ENCODE measurements around the gene VASH2.

VASH2 gene

GRCh38 chr1:212920246-212920645 lies 30.1 kb upstream of the VASH2 start:
- no peak overlapping the region for H3K4me3 ChIP-seq (ENCODE audit: low read depth, low read length)
- DNase-seq (ENCODE audit: low read depth), result no peak
- TF ChIP-seq CTCF (IDR thresholded peaks at IDR 0.05; ENCODE audit: control insufficient read depth, extremely low read depth, insufficient read depth), result no peak

- TF ChIP-seq CTCF (IDR thresholded peaks at IDR 0.05; ENCODE audit: control insufficient read depth, extremely low read depth, insufficient read depth), result peak; percentile 32; the same call in 1 of the 2 replicates
- DNase-seq (ENCODE audit: low read depth), result no peak
- H3K4me3 ChIP-seq (ENCODE audit: low read depth, low read length), result no peak overlapping the region
Measured at GRCh38 chr1:212920896-212921295, 29.4 kb upstream of the VASH2 start.

- DNase-seq (ENCODE audit: low read depth), result no peak
- no peak overlapping the region for H3K4me3 ChIP-seq (ENCODE audit: low read depth, low read length)
- TF ChIP-seq CTCF (IDR thresholded peaks at IDR 0.05; ENCODE audit: control insufficient read depth, extremely low read depth, insufficient read depth), result no peak
Measured at GRCh38 chr1:212922016-212922415, 28.3 kb upstream of the VASH2 start.

- no peak overlapping the region for H3K4me3 ChIP-seq (ENCODE audit: low read depth, low read length)
- no peak for DNase-seq (ENCODE audit: low read depth)
- no peak for TF ChIP-seq CTCF (IDR thresholded peaks at IDR 0.05; ENCODE audit: control insufficient read depth, extremely low read depth, insufficient read depth)
Measured at GRCh38 chr1:212926372-212926771, 24.0 kb upstream of the VASH2 start.

GRCh38 chr1:212928323-212929291 lies 21.7 kb upstream of the VASH2 start:
- TF ChIP-seq CTCF (IDR thresholded peaks at IDR 0.05; ENCODE audit: control insufficient read depth, extremely low read depth, insufficient read depth), result no peak
- no peak overlapping the region for H3K4me3 ChIP-seq (ENCODE audit: low read depth, low read length)
- DNase-seq (ENCODE audit: low read depth), result no peak

GRCh38 chr1:212930986-212931678 lies 19.2 kb upstream of the VASH2 start:
- H3K4me3 ChIP-seq (ENCODE audit: low read depth, low read length), result no peak overlapping the region
- no peak for DNase-seq (ENCODE audit: low read depth)
- no peak for TF ChIP-seq CTCF (IDR thresholded peaks at IDR 0.05; ENCODE audit: control insufficient read depth, extremely low read depth, insufficient read depth)

Data from LNCaP clone FGC (cell line).